OCI-LY7 (cell line): ENCODE data around the gene MTF1. TPM values are rescaled to one million over a fixed set of nuclear protein-coding genes. Genes with fewer than 3 reads are reported as not detected.

Experiments used
- BruUV-seq: library from RNA; stranded (reverse); fragments of 400-500 nt; replicated peaks from 2 replicates; lab custom pipeline; 2021; lab: Mats Ljungman, UMichigan
- CTCF ChIA-PET: fragments of 300-600 bp; sonication (Branson Sonifier 250); formaldehyde crosslinking; loops from one replicate; lab custom pipeline; 2022; ENCODE audit warnings: antibody characterized with exemption; ENCODE audit not compliant: unreplicated experiment; lab: Charles Lee
- POLR2A ChIA-PET: fragments of 300-600 bp; sonication (Branson Sonifier 250); formaldehyde crosslinking; loops from one replicate; lab custom pipeline; 2022; ENCODE audit warnings: antibody characterized with exemption; lab: Charles Lee
- DNase-seq: peaks from one replicate; pipeline ENCODE4 v3.0.0-alpha.2; 2015; ENCODE audit warnings: low spot score
- H2AFZ ChIP-seq: fragments of 200-600 bp; sonication (generic), shearing (Covaris generic); 2 replicates; pipeline ENCODE4 v1.6.1; 2014; ENCODE audit warnings: mild to moderate bottlenecking, antibody characterized with exemption, low read length, moderate library complexity
- H3K27ac ChIP-seq: fragments of 200-600 bp; sonication (generic); 2 replicates; pipeline ENCODE4 v1.5.1; 2014; ENCODE audit warnings: mixed run types, low read depth, mild to moderate bottlenecking, moderate library complexity, low read length, inconsistent platforms; ENCODE audit not compliant: poor library complexity, severe bottlenecking
- H3K36me3 ChIP-seq: fragments of 200-600 bp; sonication (generic); 2 replicates; pipeline ENCODE4 v1.6.1; 2014; ENCODE audit warnings: mild to moderate bottlenecking, antibody characterized with exemption, low read length, moderate library complexity, mixed read lengths; ENCODE audit not compliant: insufficient read depth
- H3K4me1 ChIP-seq: fragments of 200-600 bp; sonication (generic); 2 replicates; pipeline ENCODE4 v1.5.1; 2014; ENCODE audit warnings: mild to moderate bottlenecking, low read length; ENCODE audit not compliant: insufficient read depth, poor library complexity, severe bottlenecking
- H3K4me2 ChIP-seq: fragments of 200-600 bp; sonication (generic); 2 replicates; pipeline ENCODE4 v1.6.1; 2014; ENCODE audit warnings: mild to moderate bottlenecking, low read length
- H3K4me3 ChIP-seq: fragments of 200-600 bp; sonication (generic); 2 replicates; pipeline ENCODE4 v1.5.1; 2014; ENCODE audit warnings: mild to moderate bottlenecking, low read depth, low read length; ENCODE audit not compliant: poor library complexity, severe bottlenecking
- H3K79me2 ChIP-seq: fragments of 200-600 bp; sonication (generic); 2 replicates; pipeline ENCODE4 v1.6.1; 2016; ENCODE audit warnings: low read depth, mild to moderate bottlenecking, low read length, moderate library complexity, mixed read lengths; ENCODE audit not compliant: insufficient read depth
- H3K9me2 ChIP-seq: fragments of 200-600 bp; sonication (generic); 2 replicates; pipeline ENCODE4 v1.6.1; 2016; ENCODE audit warnings: mild to moderate bottlenecking, low read length, mixed read lengths; ENCODE audit not compliant: insufficient read depth
- H3K9me3 ChIP-seq: fragments of 200-600 bp; sonication (generic); 2 replicates; pipeline ENCODE4 v1.6.1; 2014; ENCODE audit warnings: mild to moderate bottlenecking, mixed run types, low read length, mixed read lengths
- H4K20me1 ChIP-seq: fragments of 200-600 bp; sonication (generic); 2 replicates; pipeline ENCODE4 v1.6.1; 2014; ENCODE audit warnings: mild to moderate bottlenecking, antibody characterized with exemption, low read length, moderate library complexity, mixed read lengths; ENCODE audit not compliant: insufficient read depth
- CTCF ChIP-seq: fragments of 200-600 bp; sonication (generic); conservative IDR thresholded peaks from 2 replicates; pipeline ENCODE4 v1.5.1; 2014; ENCODE audit warnings: mild to moderate bottlenecking, antibody characterized with exemption, low read length, moderate library complexity, mixed read lengths
- EZH2phosphoT487 ChIP-seq: fragments of 200-600 bp; sonication (generic); IDR thresholded peaks from 2 replicates; pipeline ENCODE4 v1.6.1; 2018; ENCODE audit warnings: low read depth, borderline replicate concordance, mild to moderate bottlenecking, mixed run types, antibody characterized with exemption, low read length, moderate library complexity, mixed read lengths
- intact Hi-C: fragments of 100-400 bp; cut with micrococcal nuclease; formaldehyde crosslinking; loops from one replicate; pipeline ENCODE4 v1.10.0; 2022; ENCODE audit not compliant: unreplicated experiment
- total RNA-seq, 2 experiments: library from RNA; depleted of rRNA in 1 of 2; stranded (reverse); fragments of >200 nt in 1 of 2; shearing (Covaris generic) in 1 of 2; gene quantifications; 2 replicates each; pipeline ENCODE4 v1.2.3, GENCODE V29; 2014 to 2022

Gene MTF1
- total RNA-seq, 2 experiments from 2014 or later: 1.8 to 16.5 TPM

GRCh38 chr1:37828410-37829074 is 30.9 kb downstream of the MTF1 start:
- intact Hi-C loops: no loop called here
- Histone ChIP-seq H4K20me1 (no peaks in the 10 kb centered on the region), H3K4me3 (no peak overlapping the region), H3K9me3 (no peaks in the 10 kb centered on the region), H3K79me2 (no peaks in the 10 kb centered on the region), H3K9me2 (no peaks in the 10 kb centered on the region), H3K4me2 (no peak overlapping the region), H3K4me1 (no peaks in the 10 kb centered on the region), H3K27ac (no peak overlapping the region), H3K36me3 (peaks cover 65% of the 10 kb centered on the region), H2AFZ (no peak overlapping the region)
- no peak for DNase-seq
- TF ChIP-seq EZH2phosphoT487: no peak
- no peak for TF ChIP-seq CTCF
- no TSS peak for BruUV-seq
- CTCF ChIA-PET: no interaction called here
- POLR2A ChIA-PET: interaction anchor here (0.6 kb wide), 2 partner anchors 14 to 1066 kb away, joined by 3 to 4 read pairs; no protein-coding TSS in a partner anchor

GRCh38 chr1:37825506-37825905 is 33.9 kb downstream of the MTF1 start:
- no peaks in the 10 kb centered on the region for H3K9me3 ChIP-seq
- ChIA-PET POLR2A (interaction anchor here (1.1 kb wide), 1 partner anchor 9 kb away, joined by 3 read pairs; no protein-coding TSS in a partner anchor), CTCF (no interaction called here)
- no peaks in the 10 kb centered on the region for H3K9me2 ChIP-seq
- no peak overlapping the region for H3K27ac ChIP-seq
- no peak overlapping the region for H3K4me3 ChIP-seq
- H3K4me2 ChIP-seq: no peak overlapping the region
- H3K4me1 ChIP-seq: no peaks in the 10 kb centered on the region
- no peak for DNase-seq
- no peak overlapping the region for H2AFZ ChIP-seq
- no peaks in the 10 kb centered on the region for H4K20me1 ChIP-seq
- BruUV-seq: no TSS peak
- intact Hi-C loops: no loop called here
- H3K79me2 ChIP-seq: no peaks in the 10 kb centered on the region
- TF ChIP-seq EZH2phosphoT487 (no peak), CTCF (no peak)
- H3K36me3 ChIP-seq: peaks cover 64% of the 10 kb centered on the region

GRCh38 chr1:37824001-37824400 is 35.4 kb downstream of the MTF1 start:
- peaks cover 64% of the 10 kb centered on the region for H3K36me3 ChIP-seq
- intact Hi-C loops: no loop called here
- no peaks in the 10 kb centered on the region for H3K79me2 ChIP-seq
- H3K4me2 ChIP-seq: no peak overlapping the region
- no TSS peak for BruUV-seq
- POLR2A ChIA-PET: no interaction called here
- H3K9me2 ChIP-seq: no peaks in the 10 kb centered on the region
- TF ChIP-seq EZH2phosphoT487: no peak
- TF ChIP-seq CTCF: no peak
- H4K20me1 ChIP-seq: no peaks in the 10 kb centered on the region
- peaks cover 5% of the 10 kb centered on the region for H3K4me1 ChIP-seq
- CTCF ChIA-PET: no interaction called here
- H3K4me3 ChIP-seq: no peak overlapping the region
- H2AFZ ChIP-seq: no peak overlapping the region
- no peaks in the 10 kb centered on the region for H3K9me3 ChIP-seq
- DNase-seq: no peak
- no peak overlapping the region for H3K27ac ChIP-seq
